GM23248 (cell line): Measurements from ENCODE around the gene PRKAR1A. TPM values are rescaled to one million over a fixed set of nuclear protein-coding genes. Genes with fewer than 3 reads are reported as not detected.

Source experiments
- DNase-seq: peaks from one replicate; pipeline ENCODE4 v3.0.0-alpha.2; 2015
- H2AFZ ChIP-seq: fragments of 200-600 bp; sonication (generic); 2 replicates; pipeline ENCODE4 v1.6.1; 2016; ENCODE audit warnings: antibody characterized with exemption
- H3F3A ChIP-seq: fragments of 200-600 bp; sonication (generic); 2 replicates; pipeline ENCODE4 v1.6.1; 2016; ENCODE audit warnings: mild to moderate bottlenecking, antibody characterized with exemption, mixed run types; ENCODE audit not compliant: insufficient read depth
- H3K27ac ChIP-seq: fragments of 200-600 bp; sonication (generic); 2 replicates; pipeline ENCODE4 v1.5.1; 2016; ENCODE audit warnings: mild to moderate bottlenecking
- H3K27me3 ChIP-seq: fragments of 200-600 bp; sonication (generic); replicated peaks from 2 replicates; pipeline ENCODE4 v1.6.1; 2016; ENCODE audit warnings: mild to moderate bottlenecking; ENCODE audit not compliant: insufficient read depth
- H3K36me3 ChIP-seq: fragments of 200-600 bp; sonication (generic); 2 replicates; pipeline ENCODE4 v1.6.1; 2016; ENCODE audit warnings: low read depth, mild to moderate bottlenecking
- H3K4me1 ChIP-seq: fragments of 200-600 bp; sonication (generic); 2 replicates; pipeline ENCODE4 v1.6.1; 2016; ENCODE audit warnings: mild to moderate bottlenecking; ENCODE audit not compliant: insufficient read depth
- H3K4me2 ChIP-seq: fragments of 200-600 bp; sonication (generic); one replicate; pipeline ENCODE4 v1.6.1; 2016; ENCODE audit warnings: mild to moderate bottlenecking; ENCODE audit not compliant: unreplicated experiment
- H3K4me3 ChIP-seq: fragments of 200-600 bp; sonication (generic); 2 replicates; pipeline ENCODE4 v1.5.1; 2016; ENCODE audit warnings: mild to moderate bottlenecking
- H3K79me2 ChIP-seq: fragments of 200-600 bp; sonication (generic); 2 replicates; pipeline ENCODE4 v1.6.1; 2016; ENCODE audit warnings: mild to moderate bottlenecking; ENCODE audit not compliant: insufficient read depth
- H3K9ac ChIP-seq: fragments of 200-600 bp; sonication (generic); 2 replicates; pipeline ENCODE4 v1.6.1; 2016; ENCODE audit warnings: mild to moderate bottlenecking
- H3K9me2 ChIP-seq: fragments of 200-600 bp; sonication (generic); 2 replicates; pipeline ENCODE4 v1.6.1; 2016; ENCODE audit warnings: mixed run types, mild to moderate bottlenecking, moderate library complexity; ENCODE audit not compliant: insufficient read depth
- H3K9me3 ChIP-seq: fragments of 200-600 bp; sonication (generic); one replicate; pipeline ENCODE4 v1.6.1; 2017; ENCODE audit warnings: low read depth
- H4K20me1 ChIP-seq: fragments of 200-600 bp; sonication (generic); 2 replicates; pipeline ENCODE4 v1.6.0; 2016; ENCODE audit not compliant: insufficient read depth
- EZH2 ChIP-seq: fragments of 200-600 bp; sonication (generic); IDR thresholded peaks from 2 replicates; pipeline ENCODE4 v1.6.1; 2018; ENCODE audit warnings: antibody characterized with exemption, mild to moderate bottlenecking; ENCODE audit not compliant: insufficient read depth, poor library complexity, severe bottlenecking
- EZH2phosphoT487 ChIP-seq: fragments of 200-600 bp; sonication (generic); IDR thresholded peaks from 2 replicates; pipeline ENCODE4 v1.6.1; 2018; ENCODE audit warnings: antibody characterized with exemption, moderate library complexity, mild to moderate bottlenecking, low read depth; ENCODE audit not compliant: insufficient read depth
- WGBS, 2 experiments: methylation state at CpG; one replicate each; pipeline ENCODE4 v1.1.6; 2015 to 2017; ENCODE audit warnings: low lambda C conversion rate in 2 of 2, low coverage in 1 of 2; ENCODE audit errors: missing lambda C conversion rate in 2 of 2; 5-methylcytosine and 5-hydroxymethylcytosine counted together
- in situ Hi-C: fragments of 300-500 bp; cut with MboI; formaldehyde crosslinking; loops from 2 replicates; pipeline ENCODE4 v1.15.0; 2020
- polyA plus RNA-seq: library from polyadenylated mRNA; unstranded; fragments of >200 nt; fragmentation: Nextera tagmentation; extraction: Ambion mirVana; gene quantifications from 2 replicates; pipeline ENCODE4 v1.2.1, GENCODE V29; 2016
- total RNA-seq: library from RNA; depleted of rRNA; stranded (reverse); fragments of >200 nt; shearing (Covaris generic); gene quantifications from 2 replicates; pipeline ENCODE4 v1.2.3, GENCODE V29; 2014

Gene PRKAR1A
- total and polyA plus RNA-seq, 2 experiments from 2014 or later = 281 to 331 TPM

- H3K27ac ChIP-seq = no peak overlapping the region
- DNase-seq = no peak
- no peak overlapping the region for H3K9ac ChIP-seq
- no peaks in the 10 kb centered on the region for H3K9me3 ChIP-seq
- H3K4me3 ChIP-seq = no peak overlapping the region
- no peak overlapping the region for H3K4me2 ChIP-seq
- no peaks in the 10 kb centered on the region for H4K20me1 ChIP-seq
- TF ChIP-seq EZH2phosphoT487 (no peak), EZH2 (no peak)
- no peak overlapping the region for H2AFZ ChIP-seq
- no peaks in the 10 kb centered on the region for H3K79me2 ChIP-seq
- no peaks in the 10 kb centered on the region for H3K27me3 ChIP-seq
- peaks cover 15% of the 10 kb centered on the region; the same call in 1 of the 2 replicates for H3F3A ChIP-seq
- H3K4me1 ChIP-seq = peaks cover 29% of the 10 kb centered on the region
- no peaks in the 10 kb centered on the region; the same call in 1 of the 2 replicates for H3K9me2 ChIP-seq
- WGBS, 2 experiments = 88 to 90% methylated on average over 8 of the region's 8 CpGs
- H3K36me3 ChIP-seq = no peaks in the 10 kb centered on the region
- in situ Hi-C loops = no loop called here
Measured at GRCh38 chr17:68567581-68567980, 55.4 kb downstream of the PRKAR1A start.

GRCh38 chr17:68568581-68568980 is 56.4 kb downstream of the PRKAR1A start:
- H3K4me1 ChIP-seq = peaks cover 29% of the 10 kb centered on the region
- no peaks in the 10 kb centered on the region for H3K79me2 ChIP-seq
- no peak overlapping the region for H2AFZ ChIP-seq
- no peak overlapping the region for H3K4me3 ChIP-seq
- DNase-seq = no peak
- peaks cover 15% of the 10 kb centered on the region; the same call in 1 of the 2 replicates for H3F3A ChIP-seq
- no peak for TF ChIP-seq EZH2
- TF ChIP-seq EZH2phosphoT487 = no peak
- in situ Hi-C loops = no loop called here
- H3K9me3 ChIP-seq = no peaks in the 10 kb centered on the region
- 85 to 86% methylated on average over 2 of the region's 2 CpGs for WGBS, 2 experiments
- H3K9me2 ChIP-seq = no peaks in the 10 kb centered on the region; the same call in 1 of the 2 replicates
- H3K36me3 ChIP-seq = no peaks in the 10 kb centered on the region
- no peak overlapping the region for H3K9ac ChIP-seq
- H4K20me1 ChIP-seq = no peaks in the 10 kb centered on the region
- H3K27ac ChIP-seq = no peak overlapping the region
- no peaks in the 10 kb centered on the region for H3K27me3 ChIP-seq
- no peak overlapping the region for H3K4me2 ChIP-seq

GRCh38 chr17:68569346-68569745 is 57.1 kb downstream of the PRKAR1A start:
- Histone ChIP-seq H3K27ac (no peak overlapping the region), H3K27me3 (no peaks in the 10 kb centered on the region), H3K4me3 (no peak overlapping the region), H3F3A (peaks cover 15% of the 10 kb centered on the region; the same call in 1 of the 2 replicates), H3K36me3 (no peaks in the 10 kb centered on the region), H3K4me2 (no peak overlapping the region), H3K79me2 (no peaks in the 10 kb centered on the region), H2AFZ (no peak overlapping the region), H4K20me1 (no peaks in the 10 kb centered on the region), H3K4me1 (peaks cover 29% of the 10 kb centered on the region), H3K9me3 (no peaks in the 10 kb centered on the region), H3K9me2 (no peaks in the 10 kb centered on the region; the same call in 1 of the 2 replicates), H3K9ac (no peak overlapping the region)
- no peak for DNase-seq
- in situ Hi-C loops = no loop called here
- no peak for TF ChIP-seq EZH2
- no peak for TF ChIP-seq EZH2phosphoT487

GRCh38 chr17:68570526-68570925 is 58.3 kb downstream of the PRKAR1A start:
- in situ Hi-C loops = no loop called here
- no peak overlapping the region for H3K9ac ChIP-seq
- no peak overlapping the region for H3K4me2 ChIP-seq
- H3K9me2 ChIP-seq = no peaks in the 10 kb centered on the region; the same call in 1 of the 2 replicates
- H2AFZ ChIP-seq = no peak overlapping the region
- H4K20me1 ChIP-seq = no peaks in the 10 kb centered on the region
- no peaks in the 10 kb centered on the region for H3K79me2 ChIP-seq
- H3K4me3 ChIP-seq = no peak overlapping the region
- TF ChIP-seq EZH2phosphoT487 (no peak), EZH2 (no peak)
- no peak overlapping the region for H3K27ac ChIP-seq
- peaks cover 19% of the 10 kb centered on the region for H3K4me1 ChIP-seq
- 72 to 81% methylated on average over 1 of the region's 1 CpG for WGBS, 2 experiments
- H3K36me3 ChIP-seq = no peaks in the 10 kb centered on the region
- H3K27me3 ChIP-seq = no peaks in the 10 kb centered on the region
- peak; percentile 30 for DNase-seq
- H3F3A ChIP-seq = peaks cover 15% of the 10 kb centered on the region; the same call in 1 of the 2 replicates
- no peaks in the 10 kb centered on the region for H3K9me3 ChIP-seq
